Putamen (tissue), 1 donor: ENCODE results near the gene PAH.

ENCODE experiments used
- DNase-seq: peaks from one replicate; pipeline ENCODE4 v3.0.0-alpha.2; 2016; ENCODE audit warnings: low spot score

PAH gene

GRCh38 chr12:102917026-102917787 lies at the start of gene PAH:
PAH (minus strand) TSS chr12:102917244; CDS start chr12:102917130, 114 bp downstream.
- no peak for DNase-seq

GRCh38 chr12:102966200-102966863 lies 49.3 kb upstream of the PAH start:
- DNase-seq = no peak

- DNase-seq = peak; percentile 55
Observed at GRCh38 chr12:102965281-102966155, 48.5 kb upstream of the PAH start.

- no peak for DNase-seq
Observed at GRCh38 chr12:102964872-102965271, 47.8 kb upstream of the PAH start.

- no peak for DNase-seq
Observed at GRCh38 chr12:102963796-102964195, 46.8 kb upstream of the PAH start.

GRCh38 chr12:102962986-102963385 lies 45.9 kb upstream of the PAH start:
- DNase-seq = no peak

GRCh38 chr12:102962532-102962931 lies 45.5 kb upstream of the PAH start:
- no peak for DNase-seq

GRCh38 chr12:102961466-102961855 lies 44.4 kb upstream of the PAH start:
- no peak for DNase-seq

GRCh38 chr12:102960766-102961465 lies 43.9 kb upstream of the PAH start:
- DNase-seq = peak; percentile 55

GRCh38 chr12:102959391-102959790 lies 42.3 kb upstream of the PAH start:
- no peak for DNase-seq

GRCh38 chr12:102958830-102959176 lies 41.8 kb upstream of the PAH start:
- DNase-seq = no peak

- DNase-seq = no peak
Observed at GRCh38 chr12:102958073-102958829, 41.2 kb upstream of the PAH start.

GRCh38 chr12:102957339-102958050 lies 40.5 kb upstream of the PAH start, which contains the start of gene ASCL1:
ASCL1 (plus strand) TSS chr12:102957674; CDS start chr12:102958245, 571 bp downstream.
- peak; percentile 39 for DNase-seq

GRCh38 chr12:102956738-102957327 lies 39.8 kb upstream of the PAH start:
- DNase-seq = no peak

- no peak for DNase-seq
Observed at GRCh38 chr12:102955926-102956737, 39.1 kb upstream of the PAH start.

- no peak for DNase-seq
Observed at GRCh38 chr12:102954134-102954533, 37.1 kb upstream of the PAH start.

GRCh38 chr12:102953221-102953620 lies 36.2 kb upstream of the PAH start:
- DNase-seq = no peak

- no peak for DNase-seq
Observed at GRCh38 chr12:102951841-102952240, 34.8 kb upstream of the PAH start.

GRCh38 chr12:102950950-102951619 lies 34.0 kb upstream of the PAH start:
- no peak for DNase-seq
